K562 (cell line): ENCODE measurements around the gene ADPRH. TPM values are rescaled to one million over a fixed set of nuclear protein-coding genes. Genes with fewer than 3 reads are reported as not detected.
A peak's percentile ranks its signal among the peaks of the same experiment; 100 is the strongest.

Experiments used
- ARID4B ChIP-seq: sonication (generic); formaldehyde crosslinking; IDR thresholded peaks from 2 replicates; pipeline ENCODE4 v1.8.0; 2022; ENCODE audit warnings: mild to moderate bottlenecking, missing genetic modification reagents
- ASH1L ChIP-seq: fragments of 450-650 bp; IDR thresholded peaks from 2 replicates; pipeline ENCODE4 v1.6.1; 2018; ENCODE audit warnings: borderline replicate concordance, mild to moderate bottlenecking, low read depth; ENCODE audit not compliant: partially characterized antibody
- CREM ChIP-seq: IDR thresholded peaks from 2 replicates; pipeline ENCODE4 v1.6.1; 2014; ENCODE audit warnings: antibody characterized with exemption, low read depth
- CXXC5 ChIP-seq: fragments of 250-450 bp; sonication (Bioruptor Pico); IDR thresholded peaks from 2 replicates; pipeline ENCODE4 v1.8.0; 2022; ENCODE audit warnings: inconsistent platforms, mild to moderate bottlenecking, moderate library complexity
- FOXK1 ChIP-seq: sonication (generic); formaldehyde crosslinking; IDR thresholded peaks from 2 replicates; pipeline ENCODE4 v1.8.0; 2022; ENCODE audit warnings: missing genetic modification reagents, mild to moderate bottlenecking, borderline replicate concordance
- HMBOX1 ChIP-seq: sonication (generic); IDR thresholded peaks from 2 replicates; pipeline ENCODE4 v1.6.1; 2016
- KDM1A ChIP-seq, 2 experiments: fragments of 450-650 bp; IDR thresholded peaks; 2 replicates each; pipeline ENCODE4 v1.6.1; 2016; ENCODE audit warnings: mild to moderate bottlenecking in 2 of 2
- MEF2A ChIP-seq: IDR thresholded peaks from 2 replicates; pipeline ENCODE4 v1.6.1; 2011; ENCODE audit warnings: low read depth, mild to moderate bottlenecking, low read length, moderate library complexity; ENCODE audit not compliant: control insufficient read depth
- MXD1 ChIP-seq: fragments of 250-450 bp; sonication (Bioruptor Pico); IDR thresholded peaks from 2 replicates; pipeline ENCODE4 v1.8.0; 2021; ENCODE audit warnings: borderline replicate concordance, mild to moderate bottlenecking, moderate library complexity; ENCODE audit not compliant: poor library complexity, severe bottlenecking
- NR2C1 ChIP-seq, 2 experiments: fragments of 450-650 bp; IDR thresholded peaks; 2 replicates each; pipeline ENCODE4 v1.6.1; 2017; ENCODE audit warnings: mild to moderate bottlenecking in 2 of 2, antibody characterized with exemption in 1 of 2, inconsistent platforms in 1 of 2, missing compliant biosample characterization in 1 of 2, missing genetic modification characterization in 1 of 2
- POLR3A ChIP-seq: IDR thresholded peaks from 2 replicates; pipeline ENCODE4 v1.6.1; 2011; ENCODE audit warnings: borderline replicate concordance, mild to moderate bottlenecking, moderate library complexity; ENCODE audit not compliant: insufficient read length, insufficient read depth; ENCODE audit errors: extremely low read depth
- PREB ChIP-seq: sonication (generic); formaldehyde crosslinking; IDR thresholded peaks from 2 replicates; pipeline ENCODE4 v1.8.1; 2023; ENCODE audit warnings: mild to moderate bottlenecking, missing genetic modification reagents
- USF1 ChIP-seq: sonication (generic); formaldehyde crosslinking; IDR thresholded peaks from 2 replicates; pipeline ENCODE4 v1.9.0; 2022; ENCODE audit warnings: mild to moderate bottlenecking, missing genetic modification reagents
- WHSC1 ChIP-seq: IDR thresholded peaks from one replicate; pipeline ENCODE4 v1.6.1; 2012; ENCODE audit warnings: low read length, control low read depth, inconsistent platforms
- ZBTB5 ChIP-seq: fragments of 450-650 bp; IDR thresholded peaks from 2 replicates; pipeline ENCODE4 v1.6.1; 2017; ENCODE audit warnings: antibody characterized with exemption
- ZNF12 ChIP-seq: sonication (generic); formaldehyde crosslinking; IDR thresholded peaks from 2 replicates; pipeline ENCODE4 v1.4.0; 2020; ENCODE audit warnings: mild to moderate bottlenecking, missing genetic modification reagents
- ZNF316 ChIP-seq: fragments of 450-650 bp; IDR thresholded peaks from 2 replicates; pipeline ENCODE4 v1.6.1; 2016
- ZNF444 ChIP-seq: fragments of 250-450 bp; sonication (Bioruptor Pico); IDR thresholded peaks from 2 replicates; pipeline ENCODE4 v1.4.0; 2020; ENCODE audit warnings: mild to moderate bottlenecking, moderate library complexity
- polyA plus RNA-seq, 8 experiments: library from polyadenylated mRNA; depleted of rRNA in 4 of 8; stranded (reverse) in 5 of 8; unstranded in 3 of 8; fragments of >200 nt; fragmentation: Nextera tagmentation in 2 of 8; fragmentation: Illumina TruSeq in 1 of 8; extraction: Ambion mirVana in 2 of 8; extraction: Trizol in 1 of 8; gene quantifications; 2 replicates each; pipeline versions ENCODE4 v1.2.1 to v1.2.3, GENCODE V29; 2011 to 2014; ENCODE audit warnings: inconsistent platforms in 1 of 8, missing spikeins in 1 of 8
- total RNA-seq, 7 experiments: library from RNA; depleted of rRNA in 6 of 7; stranded (reverse); fragments of >200 nt in 6 of 7; fragmentation: Illumina TruSeq in 2 of 7; extraction: Trizol in 2 of 7; gene quantifications; 2 replicates each; pipeline versions ENCODE4 v1.2.1 to v1.2.3, GENCODE V29; 2011 to 2021; ENCODE audit warnings: low replicate concordance in 1 of 7

The ADPRH gene
- total and polyA plus RNA-seq, 9 of the 15 experiments (the other 6 are each of a cell fraction or from before 2014, with no cell fraction given): 0.01 to 1.4 (median 0.65) TPM

- TF ChIP-seq USF1 (no peak), MEF2A (no peak), FOXK1 (CRISPR knock-in tag) (no peak), ARID4B (CRISPR knock-in tag) (no peak), MXD1 (CRISPR knock-in tag) (no peak), PREB (CRISPR knock-in tag) (no peak), ZNF444 (CRISPR knock-in tag) (no peak), ZBTB5 (no peak), CXXC5 (CRISPR knock-in tag) (0 out of 2 replicates have a peak, but pooled peaks have one; percentile 24), CREM (0 out of 2 replicates have a peak, but pooled peaks have one; percentile 19), POLR3A (no peak), ASH1L (no peak), ZNF316 (no peak), WHSC1 (no peak), NR2C1 (IDR thresholded peaks at IDR 0.05) (no peak), NR2C1 (tag; IDR thresholded peaks at IDR 0.05) (peak; percentile 25; the same call in 1 of the 2 replicates), ZNF12 (CRISPR knock-in tag) (no peak), HMBOX1 (no peak), KDM1A (IDR thresholded peaks at IDR 0.05) (no peak)
Observed at GRCh38 chr3:119600732-119601131, 21.4 kb downstream of the ADPRH start (continued).
